Smooth muscle cell (in vitro differentiated cells): ENCODE results near the gene CEP350. TPM values are rescaled to one million over a fixed set of nuclear protein-coding genes. Genes with fewer than 3 reads are reported as not detected.

ENCODE experiments used
- DNase-seq: peaks from one replicate; lab custom pipeline; 2025; ENCODE audit not compliant: unreplicated experiment; lab: John Stamatoyannopoulos, UW
- H2AFZ ChIP-seq: fragments of 200-600 bp; sonication (generic); 2 replicates; pipeline ENCODE4 v1.6.0; 2016; ENCODE audit warnings: antibody characterized with exemption, low read depth, mild to moderate bottlenecking
- H3F3A ChIP-seq: fragments of 200-600 bp; sonication (generic); 2 replicates; pipeline ENCODE4 v1.6.0; 2017; ENCODE audit warnings: antibody characterized with exemption, low read depth
- H3K27ac ChIP-seq: fragments of 200-600 bp; sonication (generic); 2 replicates; pipeline ENCODE4 v1.5.1; 2016; ENCODE audit warnings: low read depth, mild to moderate bottlenecking
- H3K27me3 ChIP-seq: fragments of 200-600 bp; sonication (generic); 2 replicates; pipeline ENCODE4 v1.6.1; 2016; ENCODE audit warnings: low read depth, mild to moderate bottlenecking
- H3K36me3 ChIP-seq: fragments of 200-600 bp; sonication (generic); 2 replicates; pipeline ENCODE4 v1.5.1; 2016; ENCODE audit warnings: low read depth
- H3K4me1 ChIP-seq: fragments of 200-600 bp; sonication (generic); 2 replicates; pipeline ENCODE4 v1.5.1; 2016; ENCODE audit warnings: low read depth
- H3K4me2 ChIP-seq: fragments of 200-600 bp; sonication (generic); 2 replicates; pipeline ENCODE4 v1.6.0; 2016; ENCODE audit warnings: mild to moderate bottlenecking
- H3K4me3 ChIP-seq: fragments of 200-600 bp; sonication (generic); 2 replicates; pipeline ENCODE4 v1.5.1; 2016; ENCODE audit warnings: mild to moderate bottlenecking
- H3K79me2 ChIP-seq: fragments of 200-600 bp; sonication (generic); 2 replicates; pipeline ENCODE4 v1.6.0; 2016; ENCODE audit warnings: low read depth, mild to moderate bottlenecking
- H3K9ac ChIP-seq: fragments of 200-600 bp; sonication (generic); 2 replicates; pipeline ENCODE4 v1.6.0; 2016; ENCODE audit warnings: low read depth
- H3K9me3 ChIP-seq: fragments of 200-600 bp; sonication (generic); replicated peaks from 2 replicates; pipeline ENCODE4 v1.5.1; 2016; ENCODE audit warnings: low read depth
- H4K20me1 ChIP-seq: fragments of 200-600 bp; sonication (generic); 2 replicates; pipeline ENCODE4 v1.6.0; 2016; ENCODE audit warnings: low read depth
- CTCF ChIP-seq: fragments of 200-600 bp; sonication (generic); IDR thresholded peaks from 2 replicates; pipeline ENCODE4 v1.5.1; 2017; ENCODE audit warnings: borderline replicate concordance, mild to moderate bottlenecking, antibody characterized with exemption; ENCODE audit not compliant: insufficient read depth, poor library complexity, severe bottlenecking
- WGBS: methylation state at CpG from one replicate; pipeline ENCODE4 v1.1.7; 2016; ENCODE audit warnings: low lambda C conversion rate; 5-methylcytosine and 5-hydroxymethylcytosine counted together
- polyA plus RNA-seq: library from polyadenylated mRNA; unstranded; fragments of >200 nt; fragmentation: Nextera tagmentation; extraction: Ambion mirVana; gene quantifications from 2 replicates; pipeline ENCODE4 v1.2.1, GENCODE V29; 2016
- total RNA-seq: library from RNA; depleted of rRNA; stranded (reverse); fragments of >200 nt; gene quantifications from 2 replicates; pipeline ENCODE4 v1.2.3, GENCODE V29; 2014

CEP350 gene
- total and polyA plus RNA-seq, 2 experiments from 2014 or later: 17.0 to 35.9 TPM

- Histone ChIP-seq H3K4me3 (no peak overlapping the region), H3K27ac (no peak overlapping the region), H3K79me2 (peaks cover 100% of the 10 kb centered on the region), H3K27me3 (no peaks in the 10 kb centered on the region), H3K36me3 (no peaks in the 10 kb centered on the region), H3K9me3 (no peaks in the 10 kb centered on the region), H2AFZ (no peak overlapping the region), H4K20me1 (peaks cover 94% of the 10 kb centered on the region), H3K9ac (no peak overlapping the region), H3K4me2 (no peak overlapping the region), H3K4me1 (no peaks in the 10 kb centered on the region), H3F3A (no peaks in the 10 kb centered on the region)
- no peak for DNase-seq
- no peak for TF ChIP-seq CTCF
- 100% methylated on average over 1 of the region's 1 CpG for WGBS
Measured at GRCh38 chr1:179969962-179970361, 15.4 kb downstream of the CEP350 start.

DNA sequence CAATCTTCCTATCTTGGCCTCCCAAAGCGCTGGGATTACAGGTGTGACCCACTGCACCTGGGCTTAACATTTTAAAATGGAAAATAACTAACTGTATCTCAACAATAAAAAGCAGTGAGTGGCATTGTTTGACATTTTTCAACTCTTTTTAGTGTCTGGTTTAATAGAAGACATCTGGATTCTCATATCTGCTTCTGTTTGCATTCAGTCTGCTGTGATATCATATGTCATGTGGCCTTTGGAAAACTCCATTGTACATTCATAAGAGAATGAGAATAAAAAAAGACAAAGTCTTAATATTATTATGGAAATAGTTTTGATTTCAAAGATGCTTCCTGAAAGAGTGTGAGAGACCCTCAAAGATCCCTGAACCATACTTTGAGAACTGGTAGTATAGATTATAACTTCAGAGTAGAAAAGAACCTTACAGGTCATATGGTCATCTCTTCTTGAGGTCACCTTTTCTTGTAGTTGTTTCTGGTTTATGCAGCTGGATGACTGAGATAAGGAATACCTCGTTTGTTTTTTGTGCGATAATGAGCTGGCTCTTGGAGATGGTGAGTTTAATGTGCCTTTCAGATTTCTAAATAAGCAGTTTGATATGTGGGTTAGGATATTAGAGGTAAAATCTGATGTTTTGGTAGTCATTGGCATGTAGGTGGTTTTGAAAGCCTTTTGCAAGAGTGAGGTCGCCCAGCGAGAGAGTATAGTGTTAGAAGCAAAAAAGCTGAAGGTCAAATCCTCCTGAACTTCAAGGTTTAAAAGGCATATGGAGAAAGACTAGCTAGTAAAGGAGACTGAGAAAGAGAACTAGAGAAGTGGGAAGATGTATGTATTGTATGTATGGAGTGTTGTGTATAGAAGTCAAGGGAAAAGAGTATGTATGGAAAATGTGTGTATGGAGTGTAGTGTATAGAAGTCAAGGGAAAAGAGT, 17.2 kb downstream of the CEP350 start:
- Histone ChIP-seq H4K20me1 (peaks cover 95% of the 10 kb centered on the region), H3K9ac (no peak overlapping the region), H3K27me3 (no peaks in the 10 kb centered on the region), H3K27ac (no peak overlapping the region), H3K36me3 (no peaks in the 10 kb centered on the region), H3K79me2 (peaks cover 99% of the 10 kb centered on the region), H3F3A (no peaks in the 10 kb centered on the region), H2AFZ (no peak overlapping the region), H3K4me2 (no peak overlapping the region), H3K4me3 (no peak overlapping the region), H3K9me3 (no peaks in the 10 kb centered on the region), H3K4me1 (peaks cover 3% of the 10 kb centered on the region)
- 96% methylated on average over 5 of the region's 5 CpGs for WGBS
- no peak for TF ChIP-seq CTCF
- DNase-seq: no peak

DNA sequence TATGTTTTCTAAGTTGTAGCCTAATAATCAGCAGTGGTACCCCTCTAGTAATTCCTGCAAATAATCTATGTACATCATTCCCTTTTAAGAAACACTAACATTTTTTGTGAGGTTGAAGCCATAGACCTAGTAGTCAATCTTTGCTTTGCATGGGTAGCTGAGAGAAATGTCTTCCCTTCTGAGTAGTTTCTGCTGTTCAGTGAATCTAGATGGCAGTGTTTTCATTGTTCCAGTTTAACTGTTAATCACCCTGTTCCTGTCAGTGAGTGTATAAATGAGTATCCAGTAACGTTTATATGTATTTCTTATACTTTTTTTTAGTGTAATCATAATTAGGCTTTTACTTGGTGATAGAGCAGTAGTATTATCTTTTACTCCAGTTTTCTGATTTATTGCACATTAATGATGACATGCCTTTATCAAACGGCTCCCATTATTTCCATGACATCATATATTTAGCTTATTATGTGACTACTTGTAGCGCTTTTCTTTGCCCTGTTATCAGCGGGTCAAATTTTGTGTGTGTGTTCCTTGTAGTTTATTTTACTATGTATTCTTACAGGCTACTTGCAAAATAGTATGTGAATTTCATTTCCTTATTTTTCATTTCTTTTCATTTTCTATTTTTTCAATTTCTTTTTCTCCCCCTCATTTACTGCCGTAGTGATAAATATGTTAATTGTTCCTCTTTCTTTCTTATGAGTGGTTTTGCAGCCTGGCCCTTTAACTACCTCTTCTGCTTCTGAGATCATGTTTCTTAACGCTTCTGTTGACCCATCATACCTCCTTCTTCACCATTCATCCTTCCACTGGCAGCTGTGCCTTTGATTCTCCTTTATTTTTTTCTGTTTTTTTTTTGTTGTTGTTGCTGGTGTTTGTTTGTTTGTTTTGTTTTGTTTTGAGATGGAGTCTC, 18.8 kb downstream of the CEP350 start:
- no peak for DNase-seq
- 96% methylated on average over 6 of the region's 6 CpGs for WGBS
- H3K36me3 ChIP-seq: no peaks in the 10 kb centered on the region
- peaks cover 13% of the 10 kb centered on the region for H3K4me1 ChIP-seq
- H3K27me3 ChIP-seq: no peaks in the 10 kb centered on the region
- no peak overlapping the region for H3K4me2 ChIP-seq
- no peak for TF ChIP-seq CTCF
- H4K20me1 ChIP-seq: peaks cover 98% of the 10 kb centered on the region
- no peak overlapping the region for H3K27ac ChIP-seq
- no peaks in the 10 kb centered on the region for H3K9me3 ChIP-seq
- no peaks in the 10 kb centered on the region for H3F3A ChIP-seq
- H3K9ac ChIP-seq: no peak overlapping the region
- H3K79me2 ChIP-seq: peaks cover 98% of the 10 kb centered on the region
- H2AFZ ChIP-seq: no peak overlapping the region
- H3K4me3 ChIP-seq: no peak overlapping the region
